ENCODE measurements around the gene CHID1.

The CHID1 gene

DNA sequence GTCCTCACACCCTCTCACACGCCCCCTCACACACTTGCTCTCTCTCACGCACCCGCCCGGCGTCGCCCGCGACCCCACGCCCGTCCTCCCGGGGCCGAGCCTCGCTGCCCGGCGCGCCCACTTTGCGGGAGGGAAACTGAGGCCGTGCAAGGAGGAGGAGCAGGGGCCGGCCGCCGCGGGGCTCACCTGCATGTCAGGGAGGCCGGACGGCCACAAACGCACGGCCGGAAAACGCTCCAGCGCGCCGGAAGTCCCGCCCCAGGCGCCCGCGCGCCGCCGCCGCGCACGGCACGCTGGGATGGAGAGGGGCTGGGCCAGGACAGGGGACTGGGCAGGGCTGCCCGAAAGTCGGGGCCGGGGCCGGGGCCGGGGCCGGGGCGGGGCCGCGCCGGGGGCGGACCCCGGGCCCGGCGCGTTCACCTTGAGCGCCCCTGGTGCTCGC is at the start of gene CHID1:
Gene CHID1 (minus strand): TSS at position 222 of the 442 bp plus-strand sequence. CDS start 5,994 bp downstream, outside the sequence.
- Mint-ChIP-seq H3K36me3 (no peaks in the 10 kb centered on the region), H3K27ac (peak within 1 kb of the TSS; percentile 94), H3K4me3 (peak within 1 kb of the TSS; percentile 94), H3K9me3 (ENCODE audit: low read depth) (no peaks in the 10 kb centered on the region), H3K4me1 (ENCODE audit: low read depth) (peaks cover 19% of the 10 kb centered on the region), H3K27me3 (no peaks in the 10 kb centered on the region)

- H3K27ac Mint-ChIP-seq: no peak overlapping the region
- no peak overlapping the region for H3K4me3 Mint-ChIP-seq
- H3K27me3 Mint-ChIP-seq: no peaks in the 10 kb centered on the region
- H3K36me3 Mint-ChIP-seq: peaks cover 3% of the 10 kb centered on the region
- H3K9me3 Mint-ChIP-seq (ENCODE audit: low read depth): no peaks in the 10 kb centered on the region
- peaks cover 15% of the 10 kb centered on the region for H3K4me1 Mint-ChIP-seq (ENCODE audit: low read depth)
Measured at GRCh38 chr11:959608-960007, 49.0 kb upstream of the CHID1 start.

- H3K27ac Mint-ChIP-seq: peak overlapping the region; percentile 66
- peaks cover 2% of the 10 kb centered on the region for H3K36me3 Mint-ChIP-seq
- H3K4me1 Mint-ChIP-seq (ENCODE audit: low read depth): peaks cover 20% of the 10 kb centered on the region
- no peak overlapping the region for H3K4me3 Mint-ChIP-seq
- H3K27me3 Mint-ChIP-seq: no peaks in the 10 kb centered on the region
- H3K9me3 Mint-ChIP-seq (ENCODE audit: low read depth): no peaks in the 10 kb centered on the region
Measured at GRCh38 chr11:959027-959426, 48.4 kb upstream of the CHID1 start.

DNA sequence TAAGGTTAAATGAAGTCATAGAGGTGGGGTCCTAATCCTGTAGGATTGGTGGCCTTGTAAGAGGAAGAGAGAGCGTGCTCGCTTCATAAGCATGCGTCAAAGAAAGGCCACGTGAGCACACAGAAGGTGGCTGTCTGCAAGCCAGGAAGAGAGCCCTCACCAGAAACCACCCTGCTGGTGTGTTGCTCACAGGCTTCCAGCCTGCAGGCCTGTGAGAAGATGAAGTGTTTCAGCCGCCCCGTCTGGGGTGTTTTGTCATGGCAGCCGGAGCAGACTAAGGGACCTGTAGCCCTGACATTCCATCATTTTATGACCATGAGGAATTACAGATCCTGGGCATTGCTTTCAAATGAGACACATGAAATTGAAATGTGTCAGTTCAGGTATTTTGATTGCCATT is 47.5 kb upstream of the CHID1 start:
- peak overlapping the region; percentile 30 for H3K27ac Mint-ChIP-seq
- peaks cover 26% of the 10 kb centered on the region for H3K4me1 Mint-ChIP-seq (ENCODE audit: low read depth)
- H3K4me3 Mint-ChIP-seq: no peak overlapping the region
- H3K36me3 Mint-ChIP-seq: no peaks in the 10 kb centered on the region
- no peaks in the 10 kb centered on the region for H3K27me3 Mint-ChIP-seq
- H3K9me3 Mint-ChIP-seq (ENCODE audit: low read depth): no peaks in the 10 kb centered on the region

DNA sequence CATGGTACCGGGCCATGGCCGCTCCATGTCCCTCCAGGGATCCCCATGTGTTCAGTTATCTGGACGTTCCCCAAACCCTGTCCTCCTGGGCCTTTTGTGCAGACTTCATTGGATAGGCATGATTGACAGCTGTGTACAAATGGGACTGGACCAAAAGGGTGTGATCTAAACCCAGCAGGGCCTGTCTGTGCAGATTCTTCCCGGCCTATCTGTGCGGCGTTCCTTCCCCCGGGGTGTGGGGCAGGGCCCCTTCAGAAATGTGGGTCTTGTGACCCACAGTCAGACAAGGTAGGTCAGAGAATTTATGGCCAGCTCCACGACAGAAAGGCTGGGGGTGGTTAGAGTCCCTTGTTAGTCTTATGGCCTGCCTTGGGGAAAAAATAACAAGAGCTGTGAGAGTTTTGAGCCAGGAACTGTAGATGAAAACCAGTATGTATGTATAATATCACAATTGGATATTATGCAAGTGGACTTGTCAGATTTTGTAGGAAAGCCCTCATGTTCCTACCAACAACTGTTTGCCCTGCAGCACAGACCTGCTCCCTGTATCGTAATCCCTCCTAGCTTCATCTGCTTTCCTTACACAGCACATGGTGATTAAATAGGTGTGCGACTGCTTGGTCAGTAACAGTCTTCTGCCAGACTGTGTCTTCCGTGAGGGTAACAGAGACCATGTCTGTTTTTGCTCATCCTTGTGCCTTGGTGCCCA is 46.8 kb upstream of the CHID1 start:
- Mint-ChIP-seq H3K9me3 (ENCODE audit: low read depth) (no peaks in the 10 kb centered on the region), H3K27me3 (no peaks in the 10 kb centered on the region), H3K27ac (peak overlapping the region; percentile 30), H3K36me3 (no peaks in the 10 kb centered on the region), H3K4me3 (no peak overlapping the region), H3K4me1 (ENCODE audit: low read depth) (peaks cover 30% of the 10 kb centered on the region)

- H3K9me3 Mint-ChIP-seq (ENCODE audit: low read depth): no peaks in the 10 kb centered on the region
- no peak overlapping the region for H3K4me3 Mint-ChIP-seq
- no peaks in the 10 kb centered on the region for H3K27me3 Mint-ChIP-seq
- no peaks in the 10 kb centered on the region for H3K36me3 Mint-ChIP-seq
- peak overlapping the region; percentile 28 for H3K27ac Mint-ChIP-seq
- peaks cover 34% of the 10 kb centered on the region for H3K4me1 Mint-ChIP-seq (ENCODE audit: low read depth)
Measured at GRCh38 chr11:955154-956063, 44.8 kb upstream of the CHID1 start.

- Mint-ChIP-seq H3K4me3 (no peak overlapping the region), H3K36me3 (peaks cover 4% of the 10 kb centered on the region), H3K9me3 (ENCODE audit: low read depth) (no peaks in the 10 kb centered on the region), H3K27ac (peak overlapping the region; percentile 28), H3K27me3 (no peaks in the 10 kb centered on the region), H3K4me1 (ENCODE audit: low read depth) (peaks cover 34% of the 10 kb centered on the region)
Measured at GRCh38 chr11:954392-955153, 44.0 kb upstream of the CHID1 start.

DNA sequence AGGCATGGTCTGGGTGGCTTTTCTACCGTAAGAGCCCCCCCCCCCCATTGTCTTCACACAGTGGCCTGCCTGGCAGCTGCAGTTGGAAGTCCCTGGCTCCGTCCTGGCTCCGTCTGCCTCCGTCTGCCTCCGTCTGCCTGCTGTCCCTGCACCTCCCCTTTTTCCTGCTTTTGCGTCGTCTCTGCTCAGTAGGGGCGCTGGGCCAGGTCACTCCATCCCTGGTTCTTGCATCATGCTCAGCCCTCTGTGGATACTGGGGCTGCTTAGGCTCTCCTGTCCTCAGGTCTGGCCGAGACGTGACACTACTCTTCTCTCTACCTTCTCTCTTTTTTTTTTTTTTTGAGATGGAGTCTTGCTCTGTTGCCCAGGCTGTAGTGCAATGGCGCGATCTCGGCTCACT is 42.9 kb upstream of the CHID1 start:
- Mint-ChIP-seq H3K9me3 (ENCODE audit: low read depth) (no peaks in the 10 kb centered on the region), H3K4me3 (no peak overlapping the region), H3K27ac (no peak overlapping the region), H3K4me1 (ENCODE audit: low read depth) (peaks cover 32% of the 10 kb centered on the region), H3K27me3 (no peaks in the 10 kb centered on the region), H3K36me3 (peaks cover 7% of the 10 kb centered on the region)

- Mint-ChIP-seq H3K4me1 (ENCODE audit: low read depth) (peaks cover 32% of the 10 kb centered on the region), H3K27ac (no peak overlapping the region), H3K9me3 (ENCODE audit: low read depth) (peaks cover 4% of the 10 kb centered on the region), H3K27me3 (no peaks in the 10 kb centered on the region), H3K36me3 (peaks cover 11% of the 10 kb centered on the region), H3K4me3 (no peak overlapping the region)
Measured at GRCh38 chr11:952406-953385, 42.1 kb upstream of the CHID1 start.

GRCh38 chr11:951507-951906 is 40.9 kb upstream of the CHID1 start:
- peaks cover 4% of the 10 kb centered on the region for H3K9me3 Mint-ChIP-seq (ENCODE audit: low read depth)
- no peak overlapping the region for H3K4me3 Mint-ChIP-seq
- H3K36me3 Mint-ChIP-seq: peaks cover 11% of the 10 kb centered on the region
- peaks cover 32% of the 10 kb centered on the region for H3K4me1 Mint-ChIP-seq (ENCODE audit: low read depth)
- no peak overlapping the region for H3K27ac Mint-ChIP-seq
- H3K27me3 Mint-ChIP-seq: no peaks in the 10 kb centered on the region

DNA sequence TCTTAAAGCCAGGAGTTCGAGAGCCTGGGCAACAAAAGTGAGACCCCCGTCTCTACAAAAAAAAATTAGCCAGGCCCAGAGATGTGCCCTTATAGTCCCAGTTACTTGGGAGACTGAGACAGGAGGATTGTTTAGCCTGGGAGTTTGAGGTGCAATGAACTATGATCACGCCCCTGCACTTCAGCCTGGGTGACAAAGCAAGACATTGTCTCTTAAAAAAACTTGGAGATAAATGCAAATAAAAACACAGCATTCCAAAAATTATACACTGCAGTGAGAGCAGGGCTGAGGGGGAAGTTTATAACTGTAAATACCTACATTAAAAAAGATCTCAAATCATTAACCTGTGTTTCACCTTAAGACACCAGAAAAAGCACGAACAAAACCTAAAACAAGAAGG is 37.1 kb upstream of the CHID1 start:
- Mint-ChIP-seq H3K4me3 (no peak overlapping the region), H3K9me3 (ENCODE audit: low read depth) (peaks cover 4% of the 10 kb centered on the region), H3K27me3 (no peaks in the 10 kb centered on the region), H3K36me3 (peaks cover 15% of the 10 kb centered on the region), H3K27ac (no peak overlapping the region), H3K4me1 (ENCODE audit: low read depth) (peaks cover 19% of the 10 kb centered on the region)

DNA sequence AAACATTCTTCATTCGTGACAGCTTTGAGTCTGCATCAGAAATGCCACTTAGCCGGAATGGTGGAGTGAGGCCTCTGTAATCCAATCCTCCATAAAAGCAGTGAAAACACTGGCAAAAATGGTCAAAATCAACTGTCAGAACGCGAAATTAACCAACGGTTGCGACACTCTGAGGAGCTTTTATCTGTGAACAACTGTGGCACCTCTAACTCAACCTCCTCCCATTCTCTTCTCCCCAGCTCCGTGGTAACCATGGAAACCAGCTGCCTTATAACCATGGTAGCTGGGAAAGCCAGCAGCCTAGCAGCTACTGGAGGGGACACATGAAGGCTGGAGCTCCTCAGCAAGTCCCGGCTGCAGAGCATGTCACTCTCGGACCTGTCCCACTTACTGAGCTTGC is 35.4 kb upstream of the CHID1 start:
- Mint-ChIP-seq H3K36me3 (peaks cover 15% of the 10 kb centered on the region), H3K27me3 (no peaks in the 10 kb centered on the region), H3K4me3 (no peak overlapping the region), H3K27ac (no peak overlapping the region), H3K4me1 (ENCODE audit: low read depth) (peaks cover 21% of the 10 kb centered on the region), H3K9me3 (ENCODE audit: low read depth) (peaks cover 4% of the 10 kb centered on the region)

DNA sequence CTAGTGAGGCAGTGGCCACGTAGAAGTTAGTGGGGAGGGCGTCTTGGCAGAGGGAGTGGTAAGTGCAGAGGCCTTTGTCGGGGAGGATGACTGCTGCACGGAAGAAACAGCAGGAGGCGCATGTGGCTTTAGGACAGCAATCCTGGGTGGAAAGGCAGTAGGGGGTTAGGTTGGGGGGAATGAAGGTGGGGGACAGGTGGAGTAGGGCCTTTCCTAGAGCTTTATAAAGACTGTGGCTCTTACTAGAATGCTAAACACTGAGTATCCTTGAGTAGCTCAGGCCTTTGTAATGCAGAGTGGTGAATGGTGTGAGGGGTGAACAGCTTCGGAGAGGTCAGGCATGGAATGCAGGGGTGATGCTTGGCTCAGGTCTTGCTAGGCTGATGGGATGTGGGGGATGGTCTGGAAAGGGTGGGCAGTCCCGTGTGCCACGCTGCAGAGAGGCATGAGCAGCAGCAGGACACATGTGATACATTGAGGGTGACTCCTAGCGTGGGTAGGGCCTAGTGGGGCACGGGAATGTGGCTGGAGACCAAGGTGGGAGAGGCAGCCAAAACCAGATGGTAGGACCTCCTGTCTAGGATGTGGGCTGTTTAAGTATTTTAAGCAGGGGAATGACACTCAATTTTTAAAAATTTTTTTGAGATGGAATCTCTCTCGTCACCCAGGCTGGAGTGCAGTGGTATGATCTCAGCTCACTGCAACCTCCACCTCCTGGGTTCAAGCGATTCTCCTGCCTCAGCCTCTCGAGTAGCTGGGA is 34.3 kb upstream of the CHID1 start:
- peaks cover 4% of the 10 kb centered on the region for H3K9me3 Mint-ChIP-seq (ENCODE audit: low read depth)
- peaks cover 32% of the 10 kb centered on the region for H3K4me1 Mint-ChIP-seq (ENCODE audit: low read depth)
- H3K27me3 Mint-ChIP-seq: no peaks in the 10 kb centered on the region
- no peak overlapping the region for H3K4me3 Mint-ChIP-seq
- peaks cover 13% of the 10 kb centered on the region for H3K36me3 Mint-ChIP-seq
- H3K27ac Mint-ChIP-seq: peak overlapping the region; percentile 29

Measured in activated naive CD8-positive, alpha-beta T cell (primary cell).